NK-92 (cell line): ENCODE data around the gene LDHAL6A.
"Not testable (repeated sequence)": the region's sequence is repeated elsewhere in the genome, so short reads cannot be mapped to it uniquely, and the experiment has no call there.

ENCODE experiments used
- DNase-seq: peaks from one replicate; lab custom pipeline; 2025; ENCODE audit not compliant: unreplicated experiment; lab: John Stamatoyannopoulos, UW

Gene LDHAL6A

DNA sequence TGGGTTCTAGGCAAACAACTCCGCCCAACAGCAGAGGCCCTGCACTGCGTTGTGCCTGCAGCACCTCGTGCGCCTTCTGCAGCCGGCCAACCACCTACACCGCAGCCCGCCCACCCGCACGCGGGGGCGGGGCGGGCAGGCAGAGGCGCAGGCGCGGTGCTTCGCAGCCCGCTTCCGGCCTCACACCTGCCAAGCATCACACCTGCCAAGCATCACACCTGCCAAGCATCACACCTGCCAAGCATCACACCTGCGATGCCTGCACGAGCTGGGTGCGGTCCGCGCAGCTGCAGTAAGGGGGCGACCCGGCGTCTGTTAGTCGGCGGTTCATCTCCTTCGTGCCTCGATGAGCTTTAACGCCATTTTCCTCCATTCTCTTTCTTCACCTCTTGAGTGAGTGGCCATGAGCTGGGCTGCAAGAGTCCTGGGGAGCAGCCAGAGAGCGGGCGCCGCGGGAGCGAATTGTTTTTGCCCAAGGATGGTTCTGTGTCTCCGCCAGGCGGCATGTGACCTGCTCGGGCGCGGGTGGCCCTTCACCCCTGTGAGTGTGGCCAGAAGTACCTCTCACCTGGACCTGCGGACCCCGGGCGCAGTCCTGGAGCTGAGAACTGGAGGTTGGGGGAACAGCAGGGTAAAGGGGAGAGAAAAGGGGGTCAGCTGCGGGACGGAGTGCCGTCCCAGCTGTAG lies at the start of gene LDHAL6A:
Gene LDHAL6A (plus strand): TSS at position 171 of the 687 bp plus-strand sequence. CDS start 825 bp downstream, outside the sequence.
- DNase-seq = no peak

DNA sequence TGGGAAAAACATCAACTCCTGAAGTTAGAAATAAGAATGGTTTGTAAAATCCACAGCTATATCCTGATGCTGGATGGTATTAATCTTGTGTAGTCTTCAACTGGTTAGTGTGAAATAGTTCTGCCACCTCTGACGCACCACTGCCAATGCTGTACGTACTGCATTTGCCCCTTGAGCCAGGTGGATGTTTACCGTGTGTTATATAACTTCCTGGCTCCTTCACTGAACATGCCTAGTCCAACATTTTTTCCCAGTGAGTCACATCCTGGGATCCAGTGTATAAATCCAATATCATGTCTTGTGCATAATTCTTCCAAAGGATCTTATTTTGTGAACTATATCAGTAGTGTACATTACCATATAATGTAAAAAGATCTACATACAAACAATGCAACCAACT lies 48.3 kb upstream of the LDHAL6A start:
- not testable (repeated sequence) for DNase-seq

DNA sequence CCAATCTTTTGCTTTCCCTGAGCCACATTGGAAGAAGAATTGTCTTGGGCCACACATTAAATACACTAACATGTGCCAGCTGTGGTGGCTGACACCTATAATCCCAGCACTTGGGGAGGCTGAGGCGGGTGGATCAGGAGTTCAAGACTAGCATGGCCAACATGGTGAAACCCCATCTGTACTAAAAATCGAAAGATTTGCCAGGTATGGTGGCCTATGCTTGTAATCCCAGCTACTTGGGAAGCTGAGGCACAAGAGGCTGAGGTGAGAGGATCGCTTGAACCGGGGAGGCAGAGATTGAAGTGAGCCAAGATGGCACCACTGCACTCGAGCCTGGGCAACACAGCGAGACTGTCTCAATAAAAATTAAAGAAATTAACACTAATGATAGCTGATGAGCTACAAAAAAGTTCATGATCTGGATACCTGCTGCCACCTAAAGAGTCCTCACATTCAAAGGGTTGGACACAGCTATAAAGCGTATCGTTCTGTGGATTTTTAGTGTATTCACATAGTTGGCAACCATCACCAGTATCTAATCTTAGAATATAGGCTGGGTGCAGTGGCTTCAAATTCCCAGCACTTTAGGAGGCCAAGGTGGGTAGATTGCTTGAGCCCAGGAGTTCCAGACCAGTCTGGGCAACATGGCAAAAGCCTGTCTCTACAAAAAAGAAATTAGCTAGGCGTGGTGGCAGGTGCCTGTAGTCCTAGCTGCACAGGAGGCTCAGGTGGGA lies 46.9 kb upstream of the LDHAL6A start:
- no peak for DNase-seq

DNA sequence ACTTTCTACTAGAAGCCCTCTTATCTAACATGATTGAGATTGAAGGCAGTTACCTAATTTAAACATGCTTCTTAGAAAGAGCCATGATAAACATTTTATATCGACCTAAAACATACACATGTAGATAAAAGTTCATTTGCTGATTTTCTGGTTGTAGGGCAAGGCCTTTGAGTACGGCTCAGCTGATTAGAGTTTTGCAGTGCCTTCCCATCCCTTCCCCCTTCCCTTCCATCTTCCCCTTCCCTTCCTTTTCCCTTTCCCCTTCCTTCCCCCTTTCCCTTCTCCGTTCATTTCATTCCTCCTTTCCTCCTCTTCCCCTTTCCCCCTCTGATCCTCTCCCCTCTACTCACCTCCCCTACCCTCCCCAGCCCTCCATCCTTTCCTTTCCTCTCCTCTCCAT lies 39.2 kb upstream of the LDHAL6A start:
- no peak for DNase-seq

DNA sequence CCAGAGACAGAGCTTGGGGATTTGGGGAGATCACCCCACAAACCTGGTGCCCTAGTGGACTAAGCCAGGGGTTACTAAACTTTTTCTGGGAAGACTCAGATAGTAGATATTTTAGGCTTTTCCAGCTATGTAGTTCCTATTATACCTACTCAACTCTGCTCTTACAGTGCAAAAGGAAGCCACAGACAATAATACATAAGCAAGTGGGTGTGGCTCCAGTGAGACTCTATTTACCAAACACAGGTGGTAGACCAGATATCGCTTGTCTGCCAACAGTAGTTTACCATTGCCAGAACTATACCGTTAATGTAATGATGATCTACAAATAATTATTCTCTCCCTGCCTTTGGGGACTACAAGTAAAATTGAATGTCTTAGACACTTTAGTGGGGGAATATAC lies 36.6 kb upstream of the LDHAL6A start:
- no peak for DNase-seq

DNA sequence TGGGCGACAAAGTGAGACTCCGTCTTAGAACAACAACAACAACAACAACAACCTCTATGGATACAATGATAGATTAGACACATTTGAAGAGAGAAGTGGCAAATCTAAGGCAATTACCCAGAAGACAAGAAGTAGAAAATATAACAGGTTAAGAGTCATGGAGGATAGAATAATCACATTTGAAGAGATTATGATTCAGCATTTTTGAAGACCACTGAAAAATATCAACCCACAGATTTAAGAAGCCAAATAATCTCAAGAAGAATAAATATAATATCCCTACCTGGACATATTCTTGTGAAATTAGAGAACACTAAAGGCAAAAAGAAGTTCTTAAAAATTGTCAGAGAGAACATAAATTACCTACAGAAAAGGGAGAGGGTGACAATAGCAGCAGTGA lies 35.6 kb upstream of the LDHAL6A start:
- no peak for DNase-seq

DNA sequence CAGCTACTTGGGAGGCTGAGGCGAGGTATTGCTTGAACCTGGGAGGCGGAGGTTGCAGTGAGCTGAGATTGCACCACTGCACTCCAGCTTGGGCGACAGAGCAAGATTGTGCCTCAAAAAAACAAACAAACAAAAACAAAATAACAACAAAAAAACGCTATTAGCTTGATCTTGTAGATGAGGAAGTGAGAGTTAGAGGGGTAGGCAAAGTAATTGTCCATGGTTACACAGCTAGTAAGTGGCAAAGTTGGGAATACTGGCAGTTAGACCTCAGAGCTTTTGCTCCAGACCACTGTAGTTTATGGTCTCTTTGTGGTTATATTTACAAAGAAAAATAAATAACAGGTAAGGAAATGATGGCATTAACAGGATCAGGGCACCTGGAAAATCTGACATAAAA lies 28.4 kb upstream of the LDHAL6A start:
- no peak for DNase-seq

DNA sequence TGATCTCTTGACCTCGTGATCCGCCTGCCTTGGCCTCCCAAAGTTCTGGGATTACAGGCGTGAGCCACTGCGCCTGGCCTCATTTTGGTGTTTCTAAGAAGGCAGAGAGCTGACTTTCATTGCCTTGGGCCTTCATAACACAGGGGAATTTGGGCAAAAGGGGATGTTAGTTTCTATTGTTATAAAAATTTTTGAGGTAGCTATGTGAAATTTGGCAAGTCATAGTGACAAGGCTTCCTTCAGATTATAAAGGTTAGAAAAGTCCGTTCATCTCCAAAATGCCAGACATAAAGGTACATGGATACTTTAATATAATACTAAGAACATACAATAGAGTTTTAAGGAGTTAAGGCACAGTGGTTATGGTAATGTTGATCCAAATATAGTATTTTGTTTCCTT lies 26.3 kb upstream of the LDHAL6A start:
- DNase-seq = no peak

DNA sequence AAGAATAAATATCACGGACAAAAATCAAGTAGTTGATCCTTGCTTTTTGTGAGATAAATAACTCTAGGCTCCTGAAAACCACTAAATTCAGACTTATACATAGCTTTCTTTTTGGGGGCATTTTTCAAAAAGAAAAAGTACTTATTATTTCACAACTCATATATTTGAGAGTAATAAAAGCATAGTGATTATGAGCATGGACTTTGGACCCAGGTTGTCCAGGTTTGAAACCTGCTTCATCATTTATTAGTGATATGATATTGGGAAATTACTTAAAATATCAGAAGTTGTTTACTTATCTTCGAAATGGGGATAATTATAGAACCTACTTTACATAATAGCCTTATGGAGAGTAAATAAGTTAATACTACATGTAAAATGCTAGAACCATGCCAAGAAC lies 17.0 kb upstream of the LDHAL6A start:
- no peak for DNase-seq

DNA sequence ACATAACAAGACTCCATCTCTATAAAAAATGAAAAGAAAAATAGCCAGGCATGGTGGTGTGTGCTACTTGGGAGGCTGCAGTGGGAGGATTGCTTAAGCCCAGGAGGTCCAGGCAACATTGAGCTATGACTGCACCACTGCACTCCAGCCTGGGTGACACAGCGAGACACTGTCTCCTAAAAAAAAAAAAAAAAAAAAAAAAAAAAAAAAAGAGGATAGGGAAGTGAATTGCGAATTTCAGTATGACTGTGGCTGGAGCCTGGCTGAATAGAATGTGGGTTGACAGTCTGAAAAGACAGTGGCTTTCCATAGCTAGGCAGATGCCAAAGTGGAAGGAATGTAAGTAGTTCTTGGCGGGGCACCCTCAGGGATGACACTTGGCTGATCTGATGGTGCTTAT lies 6.4 kb upstream of the LDHAL6A start:
- no peak for DNase-seq

DNA sequence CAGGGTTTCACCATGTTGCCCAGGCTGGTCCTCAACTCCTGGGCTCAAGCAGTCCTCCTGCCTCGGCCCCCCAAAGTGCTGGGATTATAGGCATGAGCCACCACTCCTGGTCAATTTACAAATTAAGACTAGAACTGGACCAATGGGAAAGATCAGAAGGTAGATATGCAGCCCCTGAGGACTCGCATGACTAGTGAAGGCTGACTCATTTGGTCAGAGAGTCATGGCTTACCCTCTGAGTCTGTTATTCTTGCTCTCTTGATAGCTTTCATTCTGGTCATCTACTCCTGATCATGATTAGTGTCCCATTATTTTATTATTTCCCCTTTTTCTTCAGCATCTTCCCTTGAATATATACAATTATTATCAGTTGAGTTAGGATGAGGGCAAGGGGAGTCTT lies 2.7 kb upstream of the LDHAL6A start:
- DNase-seq = no peak

DNA sequence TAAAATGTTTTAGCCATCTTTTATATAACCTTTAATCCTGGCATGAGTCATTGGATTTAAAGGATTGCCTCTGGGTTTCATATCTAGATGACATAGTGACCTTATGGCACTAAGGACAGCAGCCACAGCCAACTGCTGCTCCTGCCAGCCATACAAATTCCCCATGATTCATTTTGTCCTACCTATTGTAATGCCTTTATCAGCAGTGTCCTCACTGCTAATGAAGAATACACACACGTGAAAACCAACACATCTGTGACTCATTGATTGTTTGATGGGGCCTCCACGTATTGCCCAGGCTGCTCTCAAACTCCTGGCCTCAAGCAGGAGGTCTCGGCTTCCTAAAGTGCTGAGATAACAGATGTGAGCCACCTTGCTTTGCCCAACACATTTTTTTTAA lies 1.8 kb downstream of the LDHAL6A start:
- DNase-seq = no peak

DNA sequence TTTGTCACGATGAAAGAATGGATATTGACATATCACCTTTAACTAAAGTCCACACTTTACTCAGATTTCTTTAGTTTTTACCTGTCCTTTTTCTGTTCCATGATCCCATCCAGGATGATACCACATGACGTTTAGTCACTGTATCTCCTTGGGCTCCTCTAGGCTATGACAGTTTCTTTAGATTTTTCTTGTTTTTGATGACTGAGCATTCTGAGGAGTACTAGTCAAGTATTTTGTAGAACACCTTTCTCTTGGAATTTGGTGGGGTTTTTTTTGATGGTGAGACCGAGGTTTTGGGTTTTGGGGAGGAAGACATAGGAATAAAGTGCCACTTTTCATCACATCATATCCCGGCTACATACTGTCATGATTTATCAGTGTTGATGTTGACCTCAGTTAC lies 4.0 kb downstream of the LDHAL6A start:
- DNase-seq = no peak

DNA sequence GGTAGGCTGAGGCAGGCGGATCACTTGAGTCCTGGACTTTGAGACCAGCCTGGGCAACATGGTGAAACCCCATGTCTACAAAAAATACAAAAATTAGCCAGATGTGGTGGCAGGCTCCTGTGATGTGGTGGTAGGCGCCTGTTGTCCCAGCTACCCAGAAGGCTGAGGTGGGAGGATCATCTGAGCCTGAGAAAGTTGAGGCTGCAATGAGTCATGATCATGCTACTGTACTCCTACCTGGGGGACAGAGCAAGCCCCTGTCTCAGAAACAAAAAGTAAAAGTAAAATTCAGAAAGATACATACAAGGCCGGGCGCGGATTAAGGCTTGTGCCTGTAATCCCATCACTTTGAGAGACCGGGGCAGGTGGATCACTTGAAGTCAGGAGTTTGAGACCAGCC lies 6.3 kb downstream of the LDHAL6A start:
- DNase-seq = no peak

DNA sequence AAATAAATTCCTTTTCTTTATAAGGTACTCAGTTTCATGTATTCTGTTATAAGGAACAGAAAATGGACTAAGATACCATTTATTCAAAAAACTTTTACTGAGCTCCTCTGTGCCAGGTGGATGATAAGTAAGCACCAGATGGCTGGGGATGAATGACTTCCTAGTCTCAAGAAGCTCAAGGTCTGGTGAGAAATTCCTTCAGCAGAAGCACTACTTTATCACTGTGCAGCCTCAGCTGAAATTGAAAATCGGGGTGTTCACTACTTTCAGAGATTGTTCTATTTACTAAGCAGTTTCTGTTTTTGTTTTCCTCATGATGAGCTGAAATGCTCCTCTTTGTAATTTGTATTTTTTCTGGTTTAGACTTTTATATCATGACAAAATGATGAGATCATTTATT lies 7.8 kb downstream of the LDHAL6A start:
- DNase-seq = no peak

DNA sequence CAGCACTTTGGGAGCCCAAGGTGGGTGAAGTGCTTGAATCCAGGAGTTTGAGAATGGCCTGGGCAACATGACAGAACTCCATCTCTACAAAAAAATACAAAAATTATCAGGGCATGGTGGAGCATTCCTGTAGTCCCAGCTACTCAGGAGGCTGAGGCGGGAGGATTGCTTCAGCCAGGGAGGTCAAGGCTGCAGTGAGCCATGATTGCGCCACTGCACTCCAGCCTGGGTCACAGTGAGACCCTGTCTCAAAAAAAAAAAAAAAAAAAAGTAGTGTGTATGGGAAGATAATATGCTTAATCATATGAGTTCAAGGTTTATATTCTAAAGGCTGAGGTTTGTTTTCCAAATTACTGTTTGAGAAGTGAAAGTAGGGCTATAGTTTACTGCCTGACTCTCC lies 10.7 kb downstream of the LDHAL6A start:
- no peak for DNase-seq

DNA sequence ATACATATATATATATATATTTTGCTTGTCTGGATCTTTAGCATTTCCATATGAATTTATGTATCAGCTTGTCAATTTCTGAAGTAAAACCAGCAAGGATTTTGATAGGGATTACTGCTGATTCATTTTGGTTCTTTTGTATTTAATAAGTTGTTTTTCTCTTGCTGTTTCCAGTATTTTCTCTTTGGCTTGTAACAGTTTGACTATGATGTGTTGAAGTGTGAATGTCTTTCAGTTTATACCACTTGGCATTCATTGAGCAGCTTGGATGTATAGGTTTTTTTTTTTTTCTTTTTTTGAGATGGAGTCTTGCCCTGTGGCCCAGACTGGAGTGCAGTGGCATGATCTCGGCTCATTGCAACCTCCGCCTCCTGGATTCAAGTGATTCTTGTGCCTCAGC lies 12.4 kb downstream of the LDHAL6A start:
- no peak for DNase-seq

DNA sequence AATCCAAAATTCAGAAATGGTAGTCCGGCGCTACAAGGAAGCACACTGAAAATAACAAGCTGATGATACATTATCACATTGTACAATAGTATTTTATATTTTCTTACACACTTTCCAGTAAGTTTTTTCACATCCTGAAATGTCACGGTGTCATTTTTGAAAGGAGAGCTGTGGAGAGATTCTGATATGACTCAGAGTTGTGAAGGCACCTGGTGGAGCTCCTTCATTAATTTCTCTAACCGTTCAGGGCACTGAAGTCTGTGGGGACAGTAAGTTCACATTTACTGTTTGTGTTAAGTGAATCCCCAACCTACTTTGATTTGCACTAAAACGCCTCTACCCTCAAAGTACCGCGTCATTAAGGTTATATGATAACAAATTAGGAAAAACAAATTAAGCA lies 13.3 kb downstream of the LDHAL6A start:
- DNase-seq = no peak

DNA sequence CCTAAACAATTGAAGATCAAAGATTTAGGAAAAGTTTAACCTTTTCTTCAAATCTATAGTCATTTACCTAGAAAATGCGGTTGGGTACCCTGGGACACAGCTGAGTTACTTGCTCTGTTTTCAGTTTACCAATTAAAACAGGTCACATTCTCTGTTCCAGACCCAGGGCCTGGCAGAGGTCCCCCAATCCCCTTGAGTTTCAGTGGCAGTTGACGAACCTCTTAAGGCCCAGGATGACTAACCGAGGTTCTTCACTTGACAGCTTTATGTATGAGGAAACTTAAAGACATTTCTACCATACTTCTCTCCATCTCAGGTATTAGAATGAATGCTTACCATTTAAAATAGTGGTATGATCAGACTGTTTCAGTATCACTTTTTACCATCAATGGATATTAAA lies 16.3 kb downstream of the LDHAL6A start:
- DNase-seq = no peak

DNA sequence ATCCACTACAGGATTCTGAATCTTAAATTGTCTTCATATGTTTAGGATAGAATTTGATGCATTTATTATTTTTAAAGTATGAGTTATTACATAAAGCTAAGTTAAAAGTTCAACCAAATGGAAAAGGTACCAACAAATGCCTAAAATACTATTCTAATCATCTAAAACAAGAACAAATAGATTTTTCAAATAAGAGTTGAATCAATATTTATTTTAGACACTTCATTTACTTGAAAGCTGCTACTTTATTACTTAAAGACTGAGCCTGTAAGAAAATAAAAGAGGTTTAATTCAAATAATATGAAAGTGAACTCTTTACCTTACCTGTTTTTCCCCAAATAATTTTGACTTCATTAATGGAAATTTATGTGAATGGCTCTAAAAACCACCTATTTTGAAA lies 16.9 kb downstream of the LDHAL6A start:
- DNase-seq = no peak

DNA sequence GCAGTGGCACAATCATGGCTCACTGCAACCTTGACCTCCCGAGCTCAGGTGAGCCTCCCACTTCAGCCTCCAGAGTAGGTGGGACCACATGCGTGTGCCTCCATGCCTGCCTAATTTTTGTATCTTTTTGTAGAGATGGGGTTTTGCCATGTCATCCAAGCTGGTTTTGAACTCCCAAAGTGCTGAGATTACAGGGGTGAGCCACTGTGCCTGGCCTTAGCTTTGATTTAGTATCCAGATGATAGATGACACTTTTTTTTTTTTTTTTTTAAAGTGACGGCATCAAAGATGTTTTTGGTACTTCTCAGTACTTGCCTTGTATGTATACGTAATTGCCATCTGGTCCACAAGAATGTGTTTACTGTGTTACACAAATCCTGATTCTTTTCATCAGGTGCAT lies 23.4 kb downstream of the LDHAL6A start:
- DNase-seq = no peak

DNA sequence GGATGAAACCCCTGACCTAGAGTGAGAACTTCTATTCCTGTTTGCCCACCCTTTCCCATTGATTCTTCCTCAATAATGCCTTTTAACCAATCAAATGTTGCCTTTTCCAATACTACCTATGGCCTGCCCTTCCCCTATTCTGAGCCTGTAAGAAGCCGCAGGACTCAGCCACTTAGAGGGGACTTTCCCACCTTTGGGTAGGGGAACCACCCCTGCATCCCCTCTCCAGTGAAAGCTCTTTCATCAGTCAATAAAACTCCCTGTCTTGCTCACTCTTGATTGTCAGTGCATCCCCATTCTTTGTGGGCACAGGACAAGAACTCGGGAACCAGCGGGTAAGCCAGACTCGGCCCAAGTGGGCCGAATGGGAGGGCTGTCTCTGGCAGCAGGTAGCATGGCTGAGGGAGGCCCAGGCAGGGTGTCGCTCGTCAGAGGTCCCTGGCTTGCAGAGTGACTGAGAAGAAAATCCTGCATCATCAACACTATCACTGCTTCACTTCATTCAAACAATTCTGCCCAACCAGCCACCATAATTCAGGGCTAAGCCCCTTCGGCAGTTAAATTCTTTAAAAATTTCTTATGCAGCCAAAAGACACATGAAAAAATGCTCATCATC lies 30.4 kb downstream of the LDHAL6A start:
- DNase-seq = no peak
